Esophagus squamous epithelium (tissue), 5 donors: Measurements from ENCODE around the gene SIN3A. TPM values are rescaled to one million over a fixed set of nuclear protein-coding genes. Genes with fewer than 3 reads are reported as not detected.
"Not testable (repeated sequence)": the region's sequence is repeated elsewhere in the genome, so short reads cannot be mapped to it uniquely, and the experiment has no call there.

ENCODE experiments used
- DNase-seq: peaks from one replicate; lab custom pipeline; 2025; lab: John Stamatoyannopoulos, UW
- H3K27ac ChIP-seq, 4 donors: fragments of 200-600 bp; sonication (generic); one replicate each; pipeline ENCODE4 v1.5.1; 2016 to 2019; ENCODE audit warnings: mild to moderate bottlenecking in 1 of 4
- H3K27me3 ChIP-seq, 4 donors: fragments of 200-600 bp; sonication (generic); 1 replicate in 3 of 4; 2 replicates in 1 of 4; pipeline versions ENCODE4 v1.5.1 to v1.6.0; 2017 to 2021; ENCODE audit warnings: antibody characterized with exemption in 1 of 4
- H3K36me3 ChIP-seq, 3 donors: fragments of 200-600 bp; sonication (generic); one replicate each; pipeline ENCODE4 v1.5.1; 2016 to 2019
- H3K4me1 ChIP-seq, 3 donors: fragments of 200-600 bp; sonication (generic); one replicate each; pipeline ENCODE4 v1.5.1; 2017 to 2019
- H3K4me3 ChIP-seq, 4 donors: fragments of 200-600 bp; sonication (generic); 1 replicate in 3 of 4; 2 replicates in 1 of 4; pipeline ENCODE4 v1.5.1; 2016 to 2019; ENCODE audit warnings: mild to moderate bottlenecking in 2 of 4, moderate library complexity in 1 of 4
- H3K9me3 ChIP-seq, 3 donors: fragments of 200-600 bp; sonication (generic); one replicate each; pipeline ENCODE4 v1.5.1; 2016 to 2019
- CTCF ChIP-seq, 6 experiments: fragments of 450-650 bp in 4 of 6; fragments of 200-600 bp in 2 of 6; sonication (generic) in 2 of 6; IDR thresholded peaks; one replicate each; pipeline ENCODE4 v1.5.1; 2016 to 2019; ENCODE audit warnings: antibody characterized with exemption in 6 of 6, mild to moderate bottlenecking in 4 of 6, moderate library complexity in 4 of 6
- POLR2A ChIP-seq, 4 donors: fragments of 450-650 bp; IDR thresholded peaks; one replicate each; pipeline ENCODE4 v1.6.1; 2017; ENCODE audit warnings: antibody characterized with exemption in 4 of 4, mild to moderate bottlenecking in 4 of 4, moderate library complexity in 3 of 4
- WGBS, 2 donors: methylation state at CpG; one replicate each; pipeline ENCODE4 v1.1.5; 2018; 5-methylcytosine and 5-hydroxymethylcytosine counted together
- intact Hi-C: fragments of 100-400 bp; cut with DNase I; formaldehyde crosslinking; loops from one replicate; pipeline ENCODE4 v1.15.0; 2022
- total RNA-seq, 4 donors: library from RNA; depleted of rRNA; stranded (reverse); fragments of >200 nt; gene quantifications; one replicate each; pipeline ENCODE4 v1.1.0, GENCODE V29; 2016
- donor health status: DM: yes; HTN: yes; CAD: no.

Gene SIN3A
- total RNA-seq, 4 donors from 2014 or later, result 22.3 to 49.8 (median 26.0) TPM

- H3K27me3 ChIP-seq, result no peaks in the 10 kb centered on the region
- 71 to 92% methylated on average over 2 to 3 of the region's 7 CpGs for WGBS, 2 donors
- no peak for DNase-seq
These were observed 97.9 kb downstream of the SIN3A start for GRCh38 chr15:75353604-75354003.

DNA sequence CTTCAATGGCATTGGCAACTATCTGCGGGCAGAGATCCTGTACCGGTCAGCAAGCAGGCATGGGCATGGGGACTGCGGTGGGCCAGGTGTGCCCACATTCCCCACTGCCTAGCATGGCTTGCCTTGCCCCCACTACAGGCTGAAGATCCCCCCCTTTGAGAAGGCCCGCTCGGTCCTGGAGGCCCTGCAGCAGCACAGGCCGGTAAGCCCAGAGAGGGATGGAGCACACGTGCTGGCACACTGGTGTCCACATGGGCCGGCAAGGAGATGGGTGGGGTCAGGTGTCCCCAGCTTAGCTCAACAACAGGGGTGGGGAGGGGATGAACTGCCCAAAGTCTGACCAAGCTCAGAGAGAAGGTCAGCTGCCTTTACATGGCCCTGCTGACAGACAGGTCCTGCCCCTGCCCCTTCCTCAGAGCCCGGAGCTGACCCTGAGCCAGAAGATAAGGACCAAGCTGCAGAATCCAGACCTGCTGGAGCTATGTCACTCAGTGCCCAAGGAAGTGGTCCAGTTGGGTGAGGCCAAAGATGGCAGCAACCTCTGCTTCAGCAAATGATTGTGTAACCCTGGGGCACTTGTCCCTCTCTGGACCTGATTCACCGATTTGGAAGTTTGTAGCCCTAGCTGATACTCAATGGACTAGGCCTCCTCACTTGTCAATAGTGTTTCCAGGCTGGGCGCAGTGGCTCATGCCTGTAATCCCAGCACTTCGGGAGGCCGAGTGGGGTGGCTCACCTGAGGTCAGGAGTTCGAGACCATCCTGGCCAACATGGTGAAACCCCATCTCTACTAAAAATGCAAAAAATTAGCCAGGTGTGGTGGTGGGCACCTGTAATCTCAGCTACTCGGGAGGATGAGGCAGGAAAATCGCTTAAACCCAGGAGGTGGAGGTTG, 99.1 kb downstream of the SIN3A start:
- intact Hi-C loops, result no loop called here
- H3K27ac ChIP-seq, result no peak overlapping the region
- no peak for DNase-seq
- H3K9me3 ChIP-seq, result peaks cover 0 to 4% (median 0%) of the 10 kb centered on the region in 3 donors
- peaks cover 0 to 36% (median 15%) of the 10 kb centered on the region in 3 donors for H3K36me3 ChIP-seq
- TF ChIP-seq POLR2A (IDR thresholded peaks at IDR 0.05), result no peak
- H3K4me1 ChIP-seq, result peaks cover 11 to 25% (median 14%) of the 10 kb centered on the region in 3 donors
- no peaks in the 10 kb centered on the region for H3K27me3 ChIP-seq
- WGBS, 2 donors, result 84 to 96% methylated on average over 2 to 9 of the region's 16 CpGs
- H3K4me3 ChIP-seq, result no peak overlapping the region

More at GRCh38 chr15:75353604-75354003, 97.9 kb downstream of the SIN3A start:
- H3K9me3 ChIP-seq, result peaks cover 0 to 4% (median 0%) of the 10 kb centered on the region in 3 donors
- H3K4me1 ChIP-seq, result peaks cover 8 to 15% (median 8%) of the 10 kb centered on the region in 3 donors
- no peak overlapping the region for H3K27ac ChIP-seq
- TF ChIP-seq POLR2A (IDR thresholded peaks at IDR 0.05) (no peak), CTCF (IDR thresholded peaks at IDR 0.05) (no peak)
- intact Hi-C loops, result no loop called here
- peaks cover 0 to 48% (median 24%) of the 10 kb centered on the region in 3 donors for H3K36me3 ChIP-seq
- no peak overlapping the region for H3K4me3 ChIP-seq

- H3K27ac ChIP-seq, result no peak overlapping the region
- TF ChIP-seq POLR2A (IDR thresholded peaks at IDR 0.05) (no peak), CTCF (IDR thresholded peaks at IDR 0.05) (no peak)
- H3K36me3 ChIP-seq, result peaks cover 0 to 21% (median 6%) of the 10 kb centered on the region in 3 donors
- peaks cover 0 to 4% (median 0%) of the 10 kb centered on the region in 3 donors for H3K9me3 ChIP-seq
- H3K4me1 ChIP-seq, result peaks cover 11 to 41% (median 14%) of the 10 kb centered on the region in 3 donors
- no peak for DNase-seq
- WGBS, 2 donors, result 67 to 83% methylated on average over 4 to 7 of the region's 7 CpGs
- no peaks in the 10 kb centered on the region for H3K27me3 ChIP-seq
- H3K4me3 ChIP-seq, result no peak overlapping the region
- intact Hi-C loops, result no loop called here
These were observed 100.7 kb downstream of the SIN3A start for GRCh38 chr15:75350601-75351361.

DNA sequence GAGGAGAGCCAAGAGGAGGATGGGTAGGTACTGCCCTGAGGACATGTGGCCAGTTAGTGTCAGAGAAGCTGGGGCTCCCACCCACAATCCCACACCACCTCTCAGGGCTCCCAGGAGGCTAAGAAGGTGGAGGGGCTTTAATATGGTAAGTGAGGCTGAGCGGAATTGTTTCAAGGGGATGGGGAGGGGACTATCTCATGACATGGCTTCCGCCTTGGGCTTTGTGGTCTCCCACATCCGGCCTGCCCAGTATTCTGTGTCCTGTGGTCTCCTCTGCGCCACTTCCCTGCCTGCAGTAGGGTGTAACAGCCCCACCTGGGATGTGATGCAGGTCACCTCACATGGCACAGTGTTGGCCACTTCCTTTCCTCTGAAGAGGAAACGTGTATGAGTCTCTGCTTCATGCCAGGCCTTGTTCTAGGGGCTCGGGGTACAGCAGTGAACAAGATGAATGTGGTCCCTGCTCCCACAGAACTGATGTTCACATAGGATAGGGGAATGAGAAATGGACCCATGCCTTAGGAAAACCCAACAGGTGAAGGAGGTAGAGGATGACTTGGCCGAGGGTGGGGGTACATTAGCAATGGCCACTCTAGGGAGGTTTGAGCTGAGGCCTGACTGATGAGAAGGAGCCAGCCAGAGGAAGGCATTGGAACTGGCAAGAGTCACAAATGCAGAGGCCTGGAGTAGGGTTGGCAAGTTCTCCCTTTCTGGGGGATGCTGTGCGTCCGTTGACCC, 101.5 kb downstream of the SIN3A start:
- H3K27me3 ChIP-seq, result no peaks in the 10 kb centered on the region
- no peak for DNase-seq
- peaks cover 0 to 4% (median 0%) of the 10 kb centered on the region in 3 donors for H3K9me3 ChIP-seq
- intact Hi-C loops, result no loop called here
- 49 to 77% methylated on average over 8 to 9 of the region's 9 CpGs for WGBS, 2 donors
- H3K27ac ChIP-seq, result no peak overlapping the region
- H3K4me3 ChIP-seq, result no peak overlapping the region
- TF ChIP-seq CTCF (IDR thresholded peaks at IDR 0.05) (no peak), POLR2A (IDR thresholded peaks at IDR 0.05) (no peak)
- peaks cover 0 to 13% (median 4%) of the 10 kb centered on the region in 3 donors for H3K36me3 ChIP-seq
- peaks cover 11 to 41% (median 14%) of the 10 kb centered on the region in 3 donors for H3K4me1 ChIP-seq

DNA sequence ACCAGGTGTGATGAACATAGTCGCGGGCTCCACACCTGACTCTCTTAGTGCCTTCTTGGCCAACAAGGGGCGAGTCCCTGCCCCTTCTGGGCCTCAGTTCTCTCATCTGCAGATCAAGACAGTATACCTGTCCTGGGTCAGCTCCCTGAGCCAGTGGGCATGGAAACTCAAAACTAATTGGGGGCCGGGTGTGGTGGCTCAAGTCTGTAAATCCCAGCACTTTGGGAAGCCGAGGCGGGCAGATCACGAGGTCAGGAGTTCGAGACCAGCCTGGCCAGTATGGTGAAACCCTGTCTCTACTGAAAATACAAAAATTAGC, 102.2 kb downstream of the SIN3A start:
- Histone ChIP-seq H3K4me1 (peaks cover 11 to 41% (median 14%) of the 10 kb centered on the region in 3 donors), H3K4me3 (peak overlapping the region in 2 of 4 donors; percentile 71 to 85)
- WGBS, 2 donors, result 90 to 97% methylated on average over 2 to 5 of the region's 8 CpGs
- intact Hi-C loops, H3K9me3 ChIP-seq, H3K27me3 ChIP-seq, H3K36me3 ChIP-seq, H3K27ac ChIP-seq, DNase-seq: not testable (repeated sequence)
